ENCODE measurements around the gene DDAH1. TPM values are rescaled to one million over a fixed set of nuclear protein-coding genes. Genes with fewer than 3 reads are reported as not detected.
"Not testable (repeated sequence)": the region's sequence is repeated elsewhere in the genome, so short reads cannot be mapped to it uniquely, and the experiment has no call there.

Gene DDAH1
- polyA plus RNA-seq (2012; ENCODE audit: missing spikeins): 0.19 TPM

DNA sequence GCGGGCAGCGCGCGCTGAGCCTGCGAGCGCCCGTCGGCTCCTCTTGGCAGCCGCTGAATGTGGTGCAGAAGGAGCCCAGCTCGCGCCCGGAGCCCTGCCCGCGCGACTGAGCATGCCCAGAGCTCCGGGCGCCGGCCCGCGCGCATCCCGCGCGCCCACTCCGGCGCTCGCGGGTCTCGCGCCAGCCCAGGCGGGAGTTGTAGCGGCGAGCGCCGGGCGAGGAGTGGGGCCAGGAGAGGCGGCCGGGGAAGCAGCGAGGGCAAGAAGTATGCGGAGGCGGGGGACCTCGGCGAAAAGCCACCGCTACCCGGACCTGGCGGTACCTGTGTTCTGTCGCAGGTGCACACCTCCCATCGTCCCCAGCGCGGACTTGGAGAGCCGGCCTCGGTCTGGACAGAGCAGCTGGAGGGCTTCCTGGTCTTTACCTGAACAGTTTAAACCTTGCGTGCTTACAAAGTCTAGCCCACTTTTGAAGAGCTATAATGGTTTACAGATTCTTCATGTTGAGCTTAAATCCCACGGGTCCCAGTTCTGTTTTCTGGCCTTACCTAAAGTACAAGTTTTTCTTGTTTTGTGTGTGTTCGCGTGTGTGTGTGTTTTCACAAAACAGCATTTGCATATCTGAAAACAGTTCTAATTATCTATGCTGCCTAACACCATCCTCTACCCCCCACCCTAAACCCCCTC, at the start of gene DDAH1:
Gene DDAH1, minus strand, starts transcription at position 61 of the 687 bp plus-strand sequence. CDS start 114 bp downstream, outside the sequence.
- TF ChIP-seq POLR2AphosphoS5 (IDR thresholded peaks at IDR 0.05; ENCODE audit: low read depth, low read length): no peak
- TF ChIP-seq POLR2A (IDR thresholded peaks at IDR 0.05; ENCODE audit: low read depth, low read length): no peak
- TF ChIP-seq TAF1 (IDR thresholded peaks at IDR 0.05; ENCODE audit: borderline replicate concordance, low read depth, low read length): no peak
- FAIRE-seq (no peak), DNase-seq (ENCODE audit: insufficient read length) (peak; percentile 34)

DNA sequence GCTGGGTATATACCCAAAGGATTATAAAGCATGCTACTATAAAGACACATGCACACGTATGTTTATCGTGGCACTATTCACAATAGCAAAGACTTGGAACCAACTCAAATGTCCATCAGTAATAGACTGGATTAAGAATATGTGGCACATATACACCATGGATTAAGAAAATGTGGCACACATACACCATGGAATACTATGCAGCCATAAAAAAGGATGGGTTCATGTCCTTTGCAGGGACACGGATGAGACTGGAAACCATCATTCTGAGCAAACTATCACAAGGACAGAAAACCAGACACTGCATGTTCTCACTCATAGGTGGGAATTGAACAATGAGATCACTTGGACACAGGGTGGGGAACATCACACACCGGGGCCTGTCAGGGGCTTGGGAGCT, 49.0 kb upstream of the DDAH1 start:
- DNase-seq (ENCODE audit: insufficient read length); FAIRE-seq: not testable (repeated sequence)

DNA sequence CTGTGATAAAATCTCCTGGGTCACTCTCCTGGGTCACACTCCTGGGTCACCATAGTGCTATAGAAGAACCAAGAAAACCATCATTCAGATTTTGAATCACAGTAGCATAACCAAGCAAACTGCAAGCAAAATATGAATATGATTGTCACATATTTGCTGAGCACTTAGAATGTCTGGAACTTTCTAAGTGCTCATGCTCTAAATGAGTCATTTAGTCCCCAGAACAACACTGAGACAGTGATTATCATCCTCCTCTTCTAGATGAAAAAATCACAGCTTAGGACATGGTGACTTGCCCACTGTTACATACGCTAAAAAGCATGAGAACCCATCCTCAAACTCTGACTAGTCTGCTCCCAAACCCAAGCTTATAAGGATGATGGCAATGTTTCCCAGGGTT, 39.5 kb upstream of the DDAH1 start:
- TF ChIP-seq POLR2A (IDR thresholded peaks at IDR 0.05; ENCODE audit: low read depth, low read length): no peak
- no peak for TF ChIP-seq TAF1 (IDR thresholded peaks at IDR 0.05; ENCODE audit: borderline replicate concordance, low read depth, low read length)
- TF ChIP-seq POLR2AphosphoS5 (IDR thresholded peaks at IDR 0.05; ENCODE audit: low read depth, low read length): no peak
- no peak for FAIRE-seq

DNA sequence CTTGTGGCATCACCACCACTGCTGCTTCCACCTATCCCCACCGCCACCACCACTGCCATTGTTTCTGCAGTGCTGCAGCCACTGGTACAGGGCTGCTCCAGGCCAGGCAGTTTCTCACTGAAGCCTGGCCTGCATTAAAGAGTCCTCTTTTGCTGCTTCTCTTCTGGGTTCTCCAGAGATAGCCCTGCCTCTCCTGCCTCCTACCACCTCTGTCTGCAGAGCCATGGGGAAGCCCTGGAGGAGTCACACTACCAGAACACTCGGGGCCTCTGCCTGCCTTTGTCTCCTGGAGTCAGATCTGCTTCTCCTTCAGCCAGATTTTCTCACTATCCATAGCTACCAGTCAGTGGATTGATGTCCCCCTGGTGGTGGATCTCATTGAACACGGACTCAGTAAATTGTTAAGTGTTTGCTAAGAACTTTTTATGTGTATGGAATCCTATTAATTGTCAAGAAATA, 37.7 kb upstream of the DDAH1 start:
- DNase-seq (ENCODE audit: insufficient read length): no peak
- FAIRE-seq: no peak

More for the DNA sequence above, 39.5 kb upstream of the DDAH1 start:
- DNase-seq (ENCODE audit: insufficient read length): no peak

DNA sequence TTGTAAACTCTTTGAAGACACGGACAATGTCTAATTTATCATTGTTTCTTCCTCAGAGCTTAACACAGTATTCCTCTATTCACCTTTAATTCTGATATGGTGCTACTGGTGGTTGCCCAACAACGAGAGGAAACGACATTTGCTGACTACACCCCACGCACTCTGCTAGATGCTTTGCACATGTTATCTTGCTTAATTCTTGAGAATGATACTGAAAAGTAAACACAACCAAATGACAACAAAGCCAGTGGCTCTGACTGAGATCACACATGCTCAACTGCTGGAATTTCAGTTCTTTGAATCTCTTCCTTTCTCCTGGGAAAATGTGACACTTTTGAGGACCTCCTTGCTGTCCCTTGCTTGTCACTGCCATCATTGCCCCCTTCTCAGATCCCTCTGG, 37.2 kb upstream of the DDAH1 start:
- DNase-seq (ENCODE audit: insufficient read length) (no peak), FAIRE-seq (no peak)
- no peak for TF ChIP-seq POLR2AphosphoS5 (IDR thresholded peaks at IDR 0.05; ENCODE audit: low read depth, low read length)
- TF ChIP-seq TAF1 (IDR thresholded peaks at IDR 0.05; ENCODE audit: borderline replicate concordance, low read depth, low read length): no peak
- no peak for TF ChIP-seq POLR2A (IDR thresholded peaks at IDR 0.05; ENCODE audit: low read depth, low read length)

More for the DNA sequence above, 37.7 kb upstream of the DDAH1 start:
- no peak for TF ChIP-seq POLR2AphosphoS5 (IDR thresholded peaks at IDR 0.05; ENCODE audit: low read depth, low read length)
- no peak for TF ChIP-seq TAF1 (IDR thresholded peaks at IDR 0.05; ENCODE audit: borderline replicate concordance, low read depth, low read length)
- TF ChIP-seq POLR2A (IDR thresholded peaks at IDR 0.05; ENCODE audit: low read depth, low read length): no peak

DNA sequence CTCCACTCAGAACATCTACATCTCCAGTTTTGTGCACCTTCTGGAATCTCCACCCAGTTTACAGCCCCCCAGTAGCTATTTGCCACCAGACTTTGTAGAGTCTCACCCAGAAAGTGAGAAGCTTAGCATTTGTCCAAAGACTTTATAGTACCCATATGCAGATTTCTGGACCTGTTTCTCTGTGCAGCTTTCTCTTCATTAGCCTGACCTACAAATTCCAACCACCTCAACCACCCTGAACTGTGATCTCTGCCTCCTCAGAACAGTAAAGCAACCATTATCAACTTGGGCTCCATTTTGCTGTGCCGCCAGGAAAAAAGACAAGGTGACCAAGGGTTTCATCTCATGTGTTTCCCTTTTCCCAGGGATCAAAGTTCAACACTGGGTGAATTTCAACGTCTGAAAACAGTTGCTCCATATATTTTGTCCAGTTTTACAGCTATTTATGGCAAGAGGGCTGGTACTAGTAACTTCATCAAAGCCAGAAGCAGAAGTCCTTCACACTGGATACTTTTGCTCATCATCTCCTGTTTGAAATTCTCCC, 36.5 kb upstream of the DDAH1 start:
- FAIRE-seq: no peak
- TF ChIP-seq POLR2A (IDR thresholded peaks at IDR 0.05; ENCODE audit: low read depth, low read length): no peak
- no peak for TF ChIP-seq POLR2AphosphoS5 (IDR thresholded peaks at IDR 0.05; ENCODE audit: low read depth, low read length)
- no peak for TF ChIP-seq TAF1 (IDR thresholded peaks at IDR 0.05; ENCODE audit: borderline replicate concordance, low read depth, low read length)
- no peak for DNase-seq (ENCODE audit: insufficient read length)

DNA sequence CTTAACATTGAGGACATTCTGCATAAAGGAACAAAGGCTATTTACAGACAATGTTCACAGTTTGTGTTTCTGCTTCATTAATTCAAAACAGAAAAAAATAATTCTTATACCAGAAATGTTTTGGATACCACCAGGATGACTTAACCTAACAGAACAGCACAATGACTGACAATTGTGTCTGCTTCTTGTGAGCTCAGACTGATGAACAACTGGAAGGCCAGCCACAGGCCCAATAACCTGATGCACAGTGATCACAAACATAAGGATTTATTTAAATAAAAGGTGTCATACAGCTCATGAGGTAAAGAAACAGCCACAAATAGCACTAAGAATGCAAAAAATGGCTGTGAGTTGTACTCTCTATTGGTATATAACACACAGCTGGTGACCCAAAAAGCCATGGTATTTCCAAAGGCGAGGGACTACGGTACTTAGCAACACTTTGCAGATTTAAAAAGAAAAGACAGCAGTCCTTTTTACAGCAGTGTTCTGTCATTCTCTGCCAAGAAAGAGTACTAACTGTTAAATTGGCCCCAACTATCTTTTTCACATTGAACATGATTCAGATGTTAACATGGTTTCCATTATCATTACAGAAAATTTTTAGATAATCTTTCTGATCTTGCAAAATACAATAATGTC, 32.1 kb upstream of the DDAH1 start:
- DNase-seq (ENCODE audit: insufficient read length) (no peak), FAIRE-seq (no peak)
- no peak for TF ChIP-seq POLR2A (IDR thresholded peaks at IDR 0.05; ENCODE audit: low read depth, low read length)
- TF ChIP-seq TAF1 (IDR thresholded peaks at IDR 0.05; ENCODE audit: borderline replicate concordance, low read depth, low read length): no peak
- no peak for TF ChIP-seq POLR2AphosphoS5 (IDR thresholded peaks at IDR 0.05; ENCODE audit: low read depth, low read length)

DNA sequence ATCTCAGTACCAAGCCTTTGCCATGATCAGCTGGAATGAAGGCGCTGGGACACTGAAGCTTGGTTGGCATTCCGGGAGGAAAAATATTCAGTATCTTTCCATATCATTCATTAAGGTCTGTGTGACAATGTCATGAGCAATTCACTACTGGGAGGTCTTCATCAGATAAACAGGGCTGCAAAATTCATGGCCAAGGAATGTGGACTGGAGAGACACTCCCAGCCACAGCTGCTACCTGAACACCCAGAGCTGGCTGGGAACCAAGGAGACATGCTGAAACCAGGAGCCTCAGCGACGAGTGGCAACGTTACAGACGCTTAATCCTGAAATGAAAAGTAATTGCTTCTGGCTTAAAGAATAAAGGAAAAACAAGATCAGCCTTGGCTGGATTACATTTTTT, 30.6 kb upstream of the DDAH1 start:
- DNase-seq (ENCODE audit: insufficient read length): no peak
- TF ChIP-seq POLR2A (IDR thresholded peaks at IDR 0.05; ENCODE audit: low read depth, low read length): no peak
- TF ChIP-seq TAF1 (IDR thresholded peaks at IDR 0.05; ENCODE audit: borderline replicate concordance, low read depth, low read length): no peak
- no peak for FAIRE-seq

DNA sequence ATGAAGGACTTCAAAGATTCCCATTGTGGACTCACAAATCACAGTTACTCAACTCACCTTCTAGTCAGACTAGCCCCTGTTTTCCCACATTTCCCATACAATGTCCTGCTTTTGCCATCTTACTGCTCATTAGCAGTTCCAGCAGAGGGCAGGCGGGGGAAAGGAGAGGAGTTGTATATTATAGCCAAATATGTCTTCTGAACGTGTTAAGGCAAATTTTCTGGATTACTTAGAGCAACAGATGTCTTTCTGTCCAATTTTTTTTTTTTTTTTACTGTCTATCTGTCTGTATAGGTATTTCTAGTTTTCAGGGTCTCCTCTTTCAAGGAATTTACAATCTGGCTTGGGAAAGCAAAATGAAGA, 29.9 kb upstream of the DDAH1 start:
- FAIRE-seq: no peak
- no peak for TF ChIP-seq POLR2A (IDR thresholded peaks at IDR 0.05; ENCODE audit: low read depth, low read length)
- no peak for TF ChIP-seq TAF1 (IDR thresholded peaks at IDR 0.05; ENCODE audit: borderline replicate concordance, low read depth, low read length)
- no peak for TF ChIP-seq POLR2AphosphoS5 (IDR thresholded peaks at IDR 0.05; ENCODE audit: low read depth, low read length)
- no peak for DNase-seq (ENCODE audit: insufficient read length)

DNA sequence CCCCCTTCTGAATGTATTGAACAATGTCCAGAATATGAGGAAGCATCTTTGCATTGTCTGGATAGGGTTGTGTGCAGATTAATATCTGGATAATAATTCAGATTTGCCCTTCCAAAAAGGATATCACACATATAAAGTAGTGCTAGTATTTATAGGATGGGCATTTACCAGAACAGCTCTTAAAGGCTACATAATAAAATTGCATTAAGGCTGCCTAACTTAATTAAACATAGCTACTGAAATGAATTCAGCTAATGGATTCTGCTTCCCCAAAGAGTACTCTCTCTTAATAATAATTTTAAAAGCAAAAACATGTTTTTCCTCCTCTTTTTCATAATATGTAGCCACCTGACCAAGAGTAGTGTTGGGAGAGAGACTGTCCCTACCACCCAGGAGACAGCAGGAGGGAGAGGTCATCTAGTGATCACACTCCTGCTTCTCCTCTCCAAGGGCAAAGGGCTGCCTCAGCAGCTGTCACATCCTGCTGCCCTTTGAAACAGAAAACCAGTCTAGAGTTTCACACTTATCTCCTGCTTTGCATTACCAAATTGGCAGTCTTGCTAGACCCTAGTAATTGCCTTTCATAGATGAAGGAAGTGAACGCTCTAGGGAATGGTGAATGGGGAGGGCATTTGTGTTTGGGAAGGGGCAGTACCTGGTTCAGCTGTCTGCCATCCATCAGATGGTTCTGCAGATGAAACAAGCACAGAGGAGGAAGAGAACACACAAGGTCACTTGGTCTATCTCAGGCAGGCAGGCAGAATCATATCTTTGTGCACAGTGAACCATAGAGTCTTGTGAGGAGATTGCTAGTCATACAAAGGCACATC, 29.3 kb upstream of the DDAH1 start:
- DNase-seq (ENCODE audit: insufficient read length) (no peak), FAIRE-seq (no peak)
- no peak for TF ChIP-seq TAF1 (IDR thresholded peaks at IDR 0.05; ENCODE audit: borderline replicate concordance, low read depth, low read length)
- TF ChIP-seq POLR2A (IDR thresholded peaks at IDR 0.05; ENCODE audit: low read depth, low read length): no peak
- TF ChIP-seq POLR2AphosphoS5 (IDR thresholded peaks at IDR 0.05; ENCODE audit: low read depth, low read length): no peak

DNA sequence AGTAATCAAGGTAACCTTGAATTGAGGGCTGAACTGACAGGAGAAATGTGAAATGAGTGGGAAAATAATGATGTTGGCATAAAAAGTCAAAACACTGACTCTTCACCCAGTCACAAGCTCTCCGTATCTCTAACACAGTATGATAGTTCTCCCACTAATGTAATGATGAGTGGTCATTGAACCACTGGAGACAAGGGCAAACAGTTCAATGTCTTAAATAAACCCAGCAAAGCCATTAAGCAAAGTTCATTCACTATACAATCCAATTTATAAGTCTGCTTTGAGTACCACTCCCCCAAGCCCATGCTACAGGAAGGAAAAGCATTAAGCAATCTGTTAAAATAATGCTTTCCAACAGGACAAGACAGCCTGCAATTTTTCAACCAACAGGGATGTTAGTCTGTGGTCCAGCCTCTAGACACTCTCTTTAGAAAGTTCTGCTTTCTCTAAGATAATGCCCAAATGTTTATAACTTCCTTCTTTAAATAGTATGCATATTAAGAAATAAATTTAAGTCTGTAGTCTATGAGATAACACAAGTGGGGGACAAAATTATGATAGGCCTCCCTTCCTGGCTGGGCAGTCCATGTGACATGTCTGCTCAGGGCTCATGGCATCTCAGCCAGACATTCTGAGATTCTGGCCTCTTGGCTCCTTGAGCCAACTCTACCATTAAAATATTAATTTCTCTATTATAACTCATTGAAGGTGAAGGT, 25.5 kb upstream of the DDAH1 start:
- no peak for TF ChIP-seq POLR2A (IDR thresholded peaks at IDR 0.05; ENCODE audit: low read depth, low read length)
- TF ChIP-seq TAF1 (IDR thresholded peaks at IDR 0.05; ENCODE audit: borderline replicate concordance, low read depth, low read length): no peak
- no peak for TF ChIP-seq POLR2AphosphoS5 (IDR thresholded peaks at IDR 0.05; ENCODE audit: low read depth, low read length)

More for the DNA sequence above, 25.5 kb upstream of the DDAH1 start:
- FAIRE-seq: no peak
- DNase-seq (ENCODE audit: insufficient read length): no peak
